Superior temporal gyrus (tissue), 1 donor: ENCODE data around the gene ITPR2.
A peak's percentile ranks its signal among the peaks of the same experiment; 100 is the strongest.
"Not testable (repeated sequence)": the region's sequence is repeated elsewhere in the genome, so short reads cannot be mapped to it uniquely, and the experiment has no call there.

Source experiments
- DNase-seq: peaks from one replicate; pipeline ENCODE4 v3.0.0-alpha.2; 2016; ENCODE audit errors: extremely low spot score

Gene ITPR2

GRCh38 chr12:26465419-26466097 is 367.4 kb downstream of the ITPR2 start:
- DNase-seq, result peak; percentile 45

DNA sequence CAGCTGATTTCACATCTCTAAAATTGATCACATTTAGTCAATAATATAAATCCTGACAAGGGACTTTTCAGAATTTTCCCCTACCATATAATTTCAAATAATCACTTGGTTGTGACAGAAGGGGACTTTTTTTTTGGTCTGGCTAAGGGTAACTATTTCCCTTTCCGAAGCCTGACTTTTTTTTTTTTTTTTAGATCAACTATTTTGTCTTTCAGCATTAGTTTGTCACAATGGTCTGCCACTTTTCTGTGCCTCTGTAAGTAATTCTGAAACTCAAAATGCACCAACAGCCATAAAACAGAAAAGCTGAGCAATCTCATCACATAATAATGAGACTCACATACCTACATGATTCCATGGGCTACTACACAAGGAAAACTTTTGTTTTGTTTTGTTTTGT is 371.2 kb downstream of the ITPR2 start:
- no peak for DNase-seq

- DNase-seq, result no peak
These were observed 372.6 kb downstream of the ITPR2 start for GRCh38 chr12:26460361-26460760.

DNA sequence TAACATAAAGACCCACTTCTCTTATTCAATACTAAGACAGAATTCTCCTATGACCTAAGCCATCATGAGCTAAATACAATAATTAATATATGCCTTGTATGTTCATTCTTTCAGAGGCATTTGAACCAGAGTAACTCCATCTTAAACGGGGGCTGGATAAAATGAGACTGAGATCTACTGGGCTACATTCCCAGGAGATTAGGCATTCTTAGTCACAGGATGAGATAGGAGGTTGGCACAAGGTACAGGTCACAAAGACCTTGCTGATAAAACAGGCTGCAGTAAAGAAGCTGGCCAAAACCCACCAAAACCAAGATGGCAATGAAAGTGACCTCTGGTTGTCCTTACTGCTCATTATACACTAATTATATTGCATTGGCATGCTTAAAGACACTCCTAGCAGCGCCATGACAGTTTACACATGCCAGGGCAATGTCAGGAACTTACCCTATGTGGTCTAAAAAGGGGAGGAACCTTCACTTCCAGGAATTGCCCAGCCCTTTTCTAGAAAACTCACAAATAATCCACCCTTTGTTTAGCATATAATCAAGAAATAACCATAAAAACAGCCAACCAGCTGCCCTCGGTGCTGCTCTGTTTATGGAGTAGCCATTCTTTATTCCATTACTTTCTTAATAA is 376.9 kb downstream of the ITPR2 start:
- no peak for DNase-seq

DNA sequence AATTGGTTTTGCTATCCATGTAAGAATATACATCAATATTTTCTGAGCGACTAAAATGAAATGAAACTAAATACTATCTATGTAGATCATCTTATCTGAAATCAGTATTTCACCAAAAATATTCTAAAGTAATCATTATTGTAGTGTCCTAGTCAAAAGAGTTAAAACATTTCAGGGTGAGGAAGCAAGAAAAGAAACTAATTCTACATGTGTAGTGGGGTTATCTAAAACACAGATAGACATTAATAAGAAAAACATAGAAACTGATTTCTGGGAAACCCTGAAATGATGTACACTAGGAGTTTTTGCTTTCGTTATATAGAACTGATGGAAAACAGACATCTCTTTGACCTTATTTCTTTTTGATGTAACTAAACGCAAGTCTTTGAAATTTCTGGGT is 379.7 kb downstream of the ITPR2 start:
- DNase-seq, result no peak

- no peak for DNase-seq
These were observed 380.5 kb downstream of the ITPR2 start for GRCh38 chr12:26452511-26452910.

GRCh38 chr12:26451763-26452162 is 381.2 kb downstream of the ITPR2 start:
- no peak for DNase-seq

- DNase-seq, result no peak
These were observed 387.1 kb downstream of the ITPR2 start for GRCh38 chr12:26445909-26446308.

GRCh38 chr12:26443309-26443708 is 389.7 kb downstream of the ITPR2 start:
- DNase-seq, result no peak

GRCh38 chr12:26441434-26441833 is 391.6 kb downstream of the ITPR2 start:
- no peak for DNase-seq

- no peak for DNase-seq
These were observed 398.0 kb downstream of the ITPR2 start for GRCh38 chr12:26435069-26435404.

- DNase-seq, result peak; percentile 69
These were observed 398.5 kb downstream of the ITPR2 start for GRCh38 chr12:26434299-26435068.

DNA sequence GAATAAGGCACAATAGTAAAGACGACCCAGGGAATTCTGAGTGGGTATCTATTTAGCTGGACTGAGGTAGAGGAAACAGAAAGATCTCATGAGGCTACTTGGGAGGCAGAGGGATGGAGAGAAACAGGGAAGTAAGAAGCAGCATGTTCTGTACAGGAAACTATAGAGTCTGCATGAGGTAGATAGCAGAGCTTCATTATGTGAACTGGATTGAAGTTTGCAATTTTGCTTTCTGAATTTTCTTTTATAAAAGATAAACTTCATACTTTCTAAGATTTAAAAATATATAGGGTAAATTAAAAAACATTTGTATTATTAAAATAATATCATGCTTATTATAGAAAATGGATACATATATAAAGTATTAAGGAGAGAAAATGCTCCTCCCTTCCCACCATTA is 399.3 kb downstream of the ITPR2 start:
- not testable (repeated sequence) for DNase-seq

DNA sequence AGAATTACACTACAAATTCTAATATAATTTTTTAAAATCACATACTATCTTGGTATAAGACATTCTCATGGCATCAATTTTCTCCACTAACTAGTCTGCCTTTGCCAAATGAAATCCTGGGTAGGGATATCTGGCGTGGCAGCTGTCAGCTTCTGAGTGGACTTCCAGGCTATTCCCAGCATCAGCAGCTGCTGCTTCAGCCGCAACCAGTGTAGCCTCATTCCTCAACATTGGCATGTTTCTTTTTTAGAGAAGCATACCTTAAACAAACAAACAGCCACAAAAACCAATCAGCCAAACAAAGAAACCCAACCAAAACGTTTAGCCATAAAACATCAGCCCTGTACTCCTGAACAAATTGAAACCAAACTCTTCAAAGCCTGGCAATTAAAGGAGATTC is 401.8 kb downstream of the ITPR2 start:
- DNase-seq, result no peak

GRCh38 chr12:26430596-26430995 is 402.4 kb downstream of the ITPR2 start:
- not testable (repeated sequence) for DNase-seq

DNA sequence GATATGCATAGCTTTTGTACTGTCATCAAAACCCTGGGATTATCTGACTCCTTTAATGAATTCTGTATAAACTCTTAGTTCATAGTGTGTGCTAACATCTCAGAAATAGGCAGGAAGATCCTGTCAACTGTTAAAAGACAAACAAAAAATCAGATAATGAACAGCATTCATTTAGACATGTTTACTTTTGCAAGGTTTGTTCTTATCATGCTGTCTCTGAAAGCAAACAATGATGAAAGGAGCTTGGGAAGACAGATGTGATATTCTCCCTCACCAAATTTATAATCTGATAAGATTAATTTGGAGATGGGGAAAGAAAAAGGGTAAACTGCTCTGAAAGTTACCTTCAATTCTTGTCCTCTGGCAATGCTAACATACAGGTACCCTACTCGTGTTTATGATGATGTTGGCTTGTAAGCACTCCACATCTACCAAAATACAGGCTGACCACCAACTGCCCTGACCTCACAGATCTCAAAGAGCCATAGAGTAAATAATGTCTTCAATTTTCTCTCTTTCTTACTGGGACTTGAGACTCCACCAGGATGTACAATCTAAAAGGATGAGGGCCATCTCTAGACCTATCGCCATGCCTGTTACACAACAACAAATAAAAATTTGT is 403.8 kb downstream of the ITPR2 start:
- DNase-seq, result no peak

- no peak for DNase-seq
These were observed 404.6 kb downstream of the ITPR2 start for GRCh38 chr12:26428420-26428819.

- DNase-seq, result no peak
These were observed 406.3 kb downstream of the ITPR2 start for GRCh38 chr12:26426652-26427051.

- DNase-seq, result peak; percentile 13
These were observed 407.3 kb downstream of the ITPR2 start for GRCh38 chr12:26425587-26426260.

GRCh38 chr12:26422839-26423398 is 410.1 kb downstream of the ITPR2 start:
- no peak for DNase-seq

- no peak for DNase-seq
These were observed 416.4 kb downstream of the ITPR2 start for GRCh38 chr12:26416550-26416949.

GRCh38 chr12:26410689-26411088 is 422.3 kb downstream of the ITPR2 start:
- no peak for DNase-seq
